AG10803 (cell line): Measurements from ENCODE around the gene INHBE.
"Not testable (repeated sequence)": the region's sequence is repeated elsewhere in the genome, so short reads cannot be mapped to it uniquely, and the experiment has no call there.

ENCODE experiments used
- DNase-seq: peaks from one replicate; pipeline ENCODE4 v3.0.0; 2010; ENCODE audit warnings: low read depth
- H3K4me3 ChIP-seq: 2 replicates; pipeline ENCODE4 v1.5.1; 2011; ENCODE audit warnings: mild to moderate bottlenecking, low read length, control low read depth
- TF ChIP-seq, protein P1 (sequence below): conservative IDR thresholded peaks from 2 replicates; pipeline ENCODE4 v1.5.1; 2011; ENCODE audit warnings: mild to moderate bottlenecking, low read length, control low read depth, inconsistent platforms

The INHBE gene

DNA sequence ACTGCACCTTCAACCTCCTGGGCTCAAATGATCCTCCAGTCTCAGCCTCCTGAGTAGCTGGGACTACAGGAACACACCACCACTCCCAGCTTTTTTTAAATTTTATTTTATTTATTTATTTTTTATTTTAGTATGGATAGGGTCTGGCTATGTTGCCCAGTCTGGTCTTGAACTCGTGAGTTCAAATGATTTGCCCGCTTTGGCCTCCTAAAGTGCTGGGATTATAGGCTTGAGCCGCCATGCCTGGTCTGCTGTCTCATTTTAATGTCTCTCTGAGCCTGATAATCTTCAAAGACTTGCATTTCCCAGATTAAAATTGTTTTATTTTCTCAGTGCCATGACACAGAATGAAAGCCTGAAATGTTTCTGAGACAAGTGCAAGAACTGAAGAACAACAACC lies 21.7 kb upstream of the INHBE start:
- no peak for DNase-seq
- no peak overlapping the region for H3K4me3 ChIP-seq
- TF ChIP-seq, protein P1, sequence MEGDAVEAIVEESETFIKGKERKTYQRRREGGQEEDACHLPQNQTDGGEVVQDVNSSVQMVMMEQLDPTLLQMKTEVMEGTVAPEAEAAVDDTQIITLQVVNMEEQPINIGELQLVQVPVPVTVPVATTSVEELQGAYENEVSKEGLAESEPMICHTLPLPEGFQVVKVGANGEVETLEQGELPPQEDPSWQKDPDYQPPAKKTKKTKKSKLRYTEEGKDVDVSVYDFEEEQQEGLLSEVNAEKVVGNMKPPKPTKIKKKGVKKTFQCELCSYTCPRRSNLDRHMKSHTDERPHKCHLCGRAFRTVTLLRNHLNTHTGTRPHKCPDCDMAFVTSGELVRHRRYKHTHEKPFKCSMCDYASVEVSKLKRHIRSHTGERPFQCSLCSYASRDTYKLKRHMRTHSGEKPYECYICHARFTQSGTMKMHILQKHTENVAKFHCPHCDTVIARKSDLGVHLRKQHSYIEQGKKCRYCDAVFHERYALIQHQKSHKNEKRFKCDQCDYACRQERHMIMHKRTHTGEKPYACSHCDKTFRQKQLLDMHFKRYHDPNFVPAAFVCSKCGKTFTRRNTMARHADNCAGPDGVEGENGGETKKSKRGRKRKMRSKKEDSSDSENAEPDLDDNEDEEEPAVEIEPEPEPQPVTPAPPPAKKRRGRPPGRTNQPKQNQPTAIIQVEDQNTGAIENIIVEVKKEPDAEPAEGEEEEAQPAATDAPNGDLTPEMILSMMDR, result no peak

DNA sequence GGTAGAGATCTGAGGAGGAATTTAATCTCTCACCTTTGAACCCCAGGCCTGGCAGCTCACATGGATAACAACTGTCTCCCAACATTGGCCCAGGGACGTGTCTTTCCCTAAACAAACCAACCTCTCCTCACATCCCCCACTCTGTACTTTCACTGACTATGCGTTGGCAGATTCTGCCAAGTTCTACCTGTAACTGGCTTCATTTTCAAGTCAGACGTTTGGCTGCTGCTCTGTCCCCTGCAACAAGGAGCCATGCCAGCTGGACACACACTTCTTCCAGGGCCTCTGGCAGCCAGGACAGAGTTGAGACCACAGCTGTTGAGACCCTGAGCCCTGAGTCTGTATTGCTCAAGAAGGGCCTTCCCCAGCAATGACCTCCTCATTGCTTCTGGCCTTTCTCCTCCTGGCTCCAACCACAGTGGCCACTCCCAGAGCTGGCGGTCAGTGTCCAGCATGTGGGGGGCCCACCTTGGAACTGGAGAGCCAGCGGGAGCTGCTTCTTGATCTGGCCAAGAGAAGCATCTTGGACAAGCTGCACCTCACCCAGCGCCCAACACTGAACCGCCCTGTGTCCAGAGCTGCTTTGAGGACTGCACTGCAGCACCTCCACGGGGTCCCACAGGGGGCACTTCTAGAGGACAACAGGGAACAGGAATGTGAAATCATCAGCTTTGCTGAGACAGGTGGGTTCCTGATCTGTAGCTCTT lies 20.4 kb upstream of the INHBE start, which contains the start of gene INHBC:
Gene INHBC, plus strand, starts transcription at position 268 of the 707 bp plus-strand sequence. Its CDS starts 103 bp downstream, at position 371.
- no peak for DNase-seq
- no peak within 1 kb of the TSS for H3K4me3 ChIP-seq
- TF ChIP-seq, protein P1, result no peak

DNA sequence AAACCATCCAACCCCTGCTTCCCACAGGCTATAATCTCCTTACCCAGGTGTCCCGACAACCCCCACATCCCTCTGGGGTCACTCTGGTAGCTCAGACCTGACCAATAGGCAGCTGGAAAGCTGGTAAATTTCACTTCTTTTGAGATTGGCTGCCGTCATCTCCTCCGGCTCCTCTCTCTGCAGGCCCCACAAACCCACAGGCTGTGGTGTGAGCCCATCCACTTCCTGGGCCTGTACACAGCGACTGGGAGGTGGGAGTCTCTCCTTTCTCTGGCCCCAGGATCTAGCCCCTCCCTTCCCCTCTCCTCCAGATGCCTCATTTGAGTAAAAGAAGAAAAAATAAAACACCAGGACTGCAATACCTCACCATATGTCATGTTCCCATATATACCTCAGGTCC lies 19.8 kb upstream of the INHBE start:
- H3K4me3 ChIP-seq, result no peak overlapping the region
- DNase-seq, result no peak
- TF ChIP-seq, protein P1, result no peak

DNA sequence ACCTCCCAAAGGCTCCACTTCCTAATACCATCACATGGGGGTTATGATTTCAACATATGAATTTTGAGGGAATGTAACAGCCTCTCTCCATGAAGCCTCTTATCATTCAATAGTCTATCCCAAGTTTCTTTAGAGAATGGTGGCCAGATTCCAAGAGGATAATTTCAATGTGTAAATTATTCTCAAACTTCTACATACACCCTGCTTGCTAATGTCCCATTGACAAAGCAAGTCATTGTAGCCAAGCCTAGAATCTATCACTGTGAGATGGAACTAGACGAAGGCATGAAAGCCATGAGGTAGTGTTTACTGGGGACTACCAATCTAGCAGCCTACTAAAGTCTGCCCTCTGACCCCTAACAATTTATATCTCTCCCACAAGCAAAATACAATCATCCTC lies 16.7 kb upstream of the INHBE start:
- H3K4me3 ChIP-seq, result no peak overlapping the region
- DNase-seq, result no peak
- TF ChIP-seq, protein P1, result no peak

DNA sequence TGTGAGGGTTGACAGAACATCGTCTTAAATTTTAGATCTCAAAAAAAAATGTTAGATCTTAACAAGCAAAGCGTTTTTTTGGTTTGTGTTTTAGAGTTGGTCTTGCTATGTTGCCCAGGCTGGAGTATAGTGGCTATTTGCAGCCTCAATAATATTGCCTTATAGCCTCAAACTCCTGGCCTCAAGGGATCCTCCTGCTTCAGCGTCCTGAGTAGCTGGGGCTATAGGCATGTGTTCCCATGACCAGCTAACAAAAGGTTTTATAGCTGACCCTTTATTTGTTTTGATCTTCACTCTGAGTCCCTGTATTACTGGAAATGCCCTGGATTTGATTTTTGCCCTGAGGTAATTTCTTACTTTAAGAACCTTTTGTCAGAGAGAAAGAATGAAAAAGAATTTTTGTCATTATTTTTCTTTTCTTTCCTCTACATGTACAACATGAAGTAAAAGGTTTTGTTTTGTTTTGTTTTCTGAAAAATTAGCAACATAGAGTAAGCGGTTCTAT lies 15.3 kb upstream of the INHBE start:
- H3K4me3 ChIP-seq, result no peak overlapping the region
- no peak for DNase-seq
- TF ChIP-seq, protein P1, result no peak

DNA sequence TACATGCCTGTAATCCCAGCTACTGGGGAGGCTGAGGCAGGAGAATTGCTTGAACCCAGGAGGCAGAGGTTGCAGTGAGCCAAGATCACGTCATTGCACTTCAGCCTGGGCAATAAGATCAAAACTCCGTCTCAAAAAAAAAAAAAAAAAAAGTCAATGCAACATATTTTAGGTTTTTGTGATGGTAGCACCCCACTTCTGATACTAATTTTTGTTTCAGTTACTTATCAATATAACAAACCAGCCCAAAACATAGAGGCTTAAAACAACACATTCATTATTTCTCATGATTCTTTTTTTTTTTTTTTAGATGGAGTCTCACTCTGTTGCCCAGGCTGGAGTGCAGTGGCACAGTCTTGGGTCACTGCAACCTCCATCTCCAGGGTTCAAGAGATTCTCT lies 13.7 kb upstream of the INHBE start:
- not testable (repeated sequence) for DNase-seq, H3K4me3 ChIP-seq

DNA sequence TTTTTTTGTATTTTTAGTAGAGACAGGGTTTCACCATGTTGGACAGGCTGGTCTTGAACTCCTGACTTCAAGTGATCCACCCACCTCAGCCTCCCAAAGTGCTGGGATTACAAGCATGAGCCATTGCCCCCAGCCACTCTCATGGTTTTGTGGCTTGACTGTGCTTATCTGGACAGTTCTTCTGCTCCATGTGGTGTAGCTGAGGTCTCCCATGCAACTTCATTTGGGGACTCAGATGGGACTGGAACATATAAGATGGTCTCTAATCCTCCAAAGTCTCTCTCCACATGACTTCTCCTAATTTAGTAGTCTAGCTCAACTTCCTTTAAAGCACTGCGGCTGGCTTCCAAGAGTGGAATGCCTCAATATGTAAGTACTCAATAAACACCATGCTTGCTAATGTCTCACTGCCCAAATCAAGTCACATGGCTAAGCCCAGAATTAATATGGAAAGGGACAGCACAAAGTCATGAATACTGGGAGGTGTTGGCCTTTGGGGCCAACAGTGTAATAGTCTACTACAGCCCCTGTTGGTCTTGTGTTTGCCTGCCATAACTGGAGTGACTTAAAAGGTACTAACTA lies 13.2 kb upstream of the INHBE start:
- no peak overlapping the region for H3K4me3 ChIP-seq
- DNase-seq, result no peak
- TF ChIP-seq, protein P1, result no peak

DNA sequence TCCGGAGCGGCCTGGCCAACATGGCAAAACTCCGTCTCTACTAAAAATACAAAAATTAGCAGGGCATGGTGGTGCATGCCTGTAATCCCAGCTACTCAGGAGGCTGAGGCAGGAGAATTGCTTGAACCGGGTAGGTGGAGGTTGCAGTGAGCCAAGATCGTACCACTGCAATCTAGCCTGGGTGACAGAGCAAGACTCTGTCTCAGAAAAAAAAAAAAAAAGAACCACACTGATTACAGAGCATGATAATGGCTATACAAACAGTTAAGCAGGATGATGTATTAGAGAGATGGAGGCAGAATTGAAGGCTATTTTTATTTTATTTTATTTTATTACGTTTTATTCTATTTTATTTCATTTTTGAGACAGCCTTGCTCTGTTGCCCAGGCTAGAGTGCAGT lies 10.8 kb upstream of the INHBE start:
- not testable (repeated sequence) for H3K4me3 ChIP-seq, DNase-seq
